PFSK-1 (cell line): ENCODE measurements around the gene CD81.

ENCODE experiments used
- POLR2AphosphoS5 ChIP-seq: IDR thresholded peaks from 2 replicates; pipeline ENCODE4 v1.6.1; 2012; ENCODE audit warnings: low read depth, mild to moderate bottlenecking, control low read depth, low read length, moderate library complexity
- SIN3A ChIP-seq: IDR thresholded peaks from 2 replicates; pipeline ENCODE4 v1.6.1; 2012; ENCODE audit warnings: mild to moderate bottlenecking, low read length, moderate library complexity, borderline replicate concordance; ENCODE audit not compliant: insufficient read depth
- TAF1 ChIP-seq: IDR thresholded peaks from 2 replicates; pipeline ENCODE4 v1.6.1; 2012; ENCODE audit warnings: low read length, control low read depth, borderline replicate concordance; ENCODE audit not compliant: insufficient read depth
- TF ChIP-seq, protein P1 (sequence below), 2 experiments: IDR thresholded peaks; 2 replicates each; pipeline versions ENCODE4 v1.6.1 to v1.8.0; 2011 to 2012; ENCODE audit warnings: low read depth in 2 of 2, low read length in 2 of 2, control low read depth in 1 of 2, inconsistent platforms in 1 of 2, mild to moderate bottlenecking in 1 of 2, moderate library complexity in 1 of 2; ENCODE audit not compliant: insufficient read depth in 1 of 2

DNA sequence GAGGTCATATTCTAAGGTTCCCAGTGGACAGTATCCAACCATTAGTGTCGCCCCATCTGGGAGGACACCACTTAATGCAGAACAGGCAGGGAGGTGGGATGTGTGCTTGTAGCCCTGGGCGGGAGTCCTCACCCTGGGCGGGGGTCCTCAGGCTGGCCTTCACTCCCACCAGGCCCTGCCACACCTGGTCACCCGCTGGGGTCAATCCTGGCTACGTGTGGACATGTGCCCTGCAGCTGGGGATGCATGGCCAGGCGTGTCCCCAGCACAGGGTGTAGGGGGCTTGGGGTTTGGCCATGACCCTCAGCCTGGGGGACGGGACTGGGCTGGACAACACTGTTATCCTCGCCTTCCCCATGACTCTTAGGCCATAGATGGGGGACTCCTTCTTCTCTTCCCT lies 48.4 kb downstream of the CD81 start:
- TF ChIP-seq, protein P1, sequence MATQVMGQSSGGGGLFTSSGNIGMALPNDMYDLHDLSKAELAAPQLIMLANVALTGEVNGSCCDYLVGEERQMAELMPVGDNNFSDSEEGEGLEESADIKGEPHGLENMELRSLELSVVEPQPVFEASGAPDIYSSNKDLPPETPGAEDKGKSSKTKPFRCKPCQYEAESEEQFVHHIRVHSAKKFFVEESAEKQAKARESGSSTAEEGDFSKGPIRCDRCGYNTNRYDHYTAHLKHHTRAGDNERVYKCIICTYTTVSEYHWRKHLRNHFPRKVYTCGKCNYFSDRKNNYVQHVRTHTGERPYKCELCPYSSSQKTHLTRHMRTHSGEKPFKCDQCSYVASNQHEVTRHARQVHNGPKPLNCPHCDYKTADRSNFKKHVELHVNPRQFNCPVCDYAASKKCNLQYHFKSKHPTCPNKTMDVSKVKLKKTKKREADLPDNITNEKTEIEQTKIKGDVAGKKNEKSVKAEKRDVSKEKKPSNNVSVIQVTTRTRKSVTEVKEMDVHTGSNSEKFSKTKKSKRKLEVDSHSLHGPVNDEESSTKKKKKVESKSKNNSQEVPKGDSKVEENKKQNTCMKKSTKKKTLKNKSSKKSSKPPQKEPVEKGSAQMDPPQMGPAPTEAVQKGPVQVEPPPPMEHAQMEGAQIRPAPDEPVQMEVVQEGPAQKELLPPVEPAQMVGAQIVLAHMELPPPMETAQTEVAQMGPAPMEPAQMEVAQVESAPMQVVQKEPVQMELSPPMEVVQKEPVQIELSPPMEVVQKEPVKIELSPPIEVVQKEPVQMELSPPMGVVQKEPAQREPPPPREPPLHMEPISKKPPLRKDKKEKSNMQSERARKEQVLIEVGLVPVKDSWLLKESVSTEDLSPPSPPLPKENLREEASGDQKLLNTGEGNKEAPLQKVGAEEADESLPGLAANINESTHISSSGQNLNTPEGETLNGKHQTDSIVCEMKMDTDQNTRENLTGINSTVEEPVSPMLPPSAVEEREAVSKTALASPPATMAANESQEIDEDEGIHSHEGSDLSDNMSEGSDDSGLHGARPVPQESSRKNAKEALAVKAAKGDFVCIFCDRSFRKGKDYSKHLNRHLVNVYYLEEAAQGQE (IDR thresholded peaks at IDR 0.05; ENCODE audit: insufficient read depth in 1 of 2, low read depth in 2 of 2, low read length in 2 of 2), result no peak
- TF ChIP-seq SIN3A (no peak), POLR2AphosphoS5 (no peak), TAF1 (no peak)
